G401.6 (cell line): ENCODE data around the gene PIK3R3.
A peak's percentile ranks its signal among the peaks of the same experiment; 100 is the strongest.
"Not testable (repeated sequence)": the region's sequence is repeated elsewhere in the genome, so short reads cannot be mapped to it uniquely, and the experiment has no call there.

Experiments
- FAIRE-seq: peaks from 2 replicates; lab custom pipeline; 2012; peaks lifted over from hg19 to GRCh38; lab: Jason Lieb, UNC

The PIK3R3 gene

DNA sequence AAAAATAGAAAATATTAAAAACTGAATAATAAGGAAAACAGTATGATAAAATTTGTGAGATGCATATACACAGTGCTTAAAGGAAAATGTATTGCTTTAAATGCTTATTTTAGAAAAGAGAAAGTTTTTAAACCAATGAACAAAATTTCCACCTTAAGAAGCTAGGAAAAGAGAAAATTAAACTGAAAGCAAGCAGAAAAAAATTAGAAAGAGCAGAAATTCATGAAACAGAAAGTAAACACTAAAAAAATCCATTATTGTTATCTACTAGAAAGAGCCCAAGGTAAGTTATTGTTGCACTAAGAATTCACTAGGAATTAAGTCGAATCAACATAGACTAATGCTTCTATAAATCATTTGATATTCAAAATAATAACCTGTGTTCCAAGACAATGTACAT, 67.7 kb downstream of the PIK3R3 start:
- FAIRE-seq: peak; percentile 69

DNA sequence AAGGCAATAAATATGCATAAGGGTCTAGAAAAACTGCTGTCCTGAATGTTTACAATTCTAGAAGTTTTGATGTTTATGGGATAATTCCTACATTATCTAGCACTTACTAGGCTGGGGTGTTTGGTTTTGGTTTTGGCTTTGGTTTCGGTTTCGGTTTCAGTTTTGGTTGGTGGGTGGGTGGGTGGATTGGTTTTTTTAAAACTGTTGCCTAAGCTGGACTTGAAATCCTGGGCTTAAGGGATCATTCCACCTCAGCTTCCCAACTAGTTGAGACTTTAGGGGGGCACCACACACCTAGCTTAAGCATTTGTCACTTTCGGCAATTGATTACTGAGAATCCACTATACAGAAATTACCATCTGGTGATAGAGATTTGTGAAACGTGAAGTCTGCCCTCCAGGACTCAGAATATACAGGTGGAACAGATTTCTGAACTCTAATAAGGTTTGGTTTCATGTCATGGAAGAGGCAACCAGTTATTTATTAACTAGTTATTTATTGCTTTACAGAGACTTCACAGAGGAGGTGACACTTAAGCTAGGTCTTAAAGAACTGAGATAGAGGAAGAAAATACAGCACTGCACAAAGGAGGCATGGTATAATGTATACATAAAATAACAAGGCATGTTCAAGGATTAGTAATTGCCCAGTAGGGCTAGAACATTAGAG, 69.6 kb downstream of the PIK3R3 start:
- no peak for FAIRE-seq

DNA sequence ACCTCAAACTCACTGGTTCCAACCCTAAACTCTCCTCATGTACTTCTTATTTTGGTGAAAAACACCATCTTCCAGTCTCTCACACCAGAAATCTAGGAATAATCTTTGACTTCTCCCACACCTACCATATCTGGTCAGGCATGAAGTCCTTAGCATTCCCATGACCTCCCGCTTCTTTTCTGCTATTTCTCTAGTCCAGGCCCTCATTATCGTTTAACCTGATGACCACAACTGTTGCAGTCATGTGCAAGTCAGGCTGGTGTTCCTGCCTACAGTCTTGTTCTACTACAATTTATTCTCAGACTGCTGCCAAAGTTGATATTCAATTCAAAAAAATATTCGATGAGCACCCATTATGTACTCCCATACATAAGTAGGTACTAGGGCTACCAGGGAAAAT, 71.3 kb downstream of the PIK3R3 start:
- no peak for FAIRE-seq

DNA sequence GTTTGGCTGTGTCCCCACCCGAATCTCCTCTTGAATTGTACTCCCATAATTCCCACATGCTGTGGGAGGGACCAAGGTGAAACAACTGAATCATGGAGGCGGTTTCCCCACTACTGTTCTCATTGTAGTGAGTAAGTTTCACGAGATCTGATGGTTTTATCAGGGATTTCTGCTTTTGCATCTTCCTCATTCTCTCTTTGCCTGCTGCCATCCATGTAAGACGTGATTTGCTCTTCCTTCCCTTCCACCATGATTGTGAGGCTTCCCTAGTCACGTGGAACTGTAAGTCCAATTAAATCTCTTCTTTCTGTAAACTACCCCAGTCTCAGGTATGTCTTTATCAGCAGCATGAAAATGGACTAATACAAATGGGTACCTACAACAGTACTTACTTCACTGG, 73.5 kb downstream of the PIK3R3 start:
- FAIRE-seq: no peak

DNA sequence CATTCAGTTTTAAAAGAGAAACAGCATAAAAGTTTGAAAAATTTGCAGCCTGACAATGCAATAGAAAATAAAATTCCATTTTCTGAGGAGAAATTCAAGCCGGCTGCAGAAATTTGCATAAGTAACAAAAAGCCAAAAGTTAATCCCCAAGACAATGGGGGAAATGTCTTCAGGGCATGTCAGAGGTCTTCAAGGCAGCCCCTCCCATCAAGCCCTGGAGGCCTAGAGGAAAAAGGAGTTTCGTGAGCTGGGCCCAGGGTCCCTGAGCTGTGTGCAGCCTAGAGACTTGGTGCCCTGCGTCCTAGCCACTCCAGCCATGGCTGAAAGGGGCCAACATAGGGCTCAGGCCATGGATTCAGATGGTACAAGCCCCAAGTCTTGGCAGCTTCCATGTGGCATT, 74.6 kb downstream of the PIK3R3 start:
- FAIRE-seq: no peak

DNA sequence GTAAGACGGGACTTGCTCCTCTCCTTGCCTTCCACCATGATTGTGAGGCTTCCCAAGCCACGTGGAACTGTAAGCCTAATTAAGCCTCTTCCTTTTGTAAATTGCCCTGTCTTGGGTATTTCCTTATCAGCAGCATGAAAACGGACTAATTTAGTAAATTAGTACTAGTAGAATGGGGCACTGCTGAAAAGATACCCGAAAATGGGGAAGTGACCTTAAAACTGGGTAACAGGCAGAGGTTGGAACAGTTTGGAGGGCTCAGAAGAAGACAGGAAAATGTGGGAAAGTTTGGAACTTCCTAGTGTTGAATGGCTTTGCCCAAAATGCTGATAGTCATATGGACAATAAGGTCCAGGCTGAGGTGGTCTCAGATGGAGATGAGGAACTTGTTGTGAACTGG, 75.2 kb downstream of the PIK3R3 start:
- not testable (repeated sequence) for FAIRE-seq

DNA sequence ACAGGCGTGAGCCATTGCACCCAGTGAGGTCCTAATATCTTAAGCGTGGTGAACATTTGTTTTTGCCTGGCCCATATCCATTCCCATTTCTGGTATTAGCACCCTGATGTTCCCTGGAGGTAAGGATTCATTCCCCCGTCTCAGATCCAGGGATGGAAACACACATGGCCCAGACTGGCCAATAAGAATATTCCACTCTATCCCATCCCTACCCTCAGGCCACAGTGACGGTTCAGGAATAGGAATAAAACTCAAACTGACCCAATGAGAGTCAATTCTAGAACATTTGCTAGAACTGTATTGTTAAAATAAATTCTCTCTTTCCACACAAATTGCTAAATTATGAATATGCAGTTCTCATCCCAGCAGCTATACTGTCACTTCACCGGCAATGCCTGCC, 76.1 kb downstream of the PIK3R3 start:
- no peak for FAIRE-seq

DNA sequence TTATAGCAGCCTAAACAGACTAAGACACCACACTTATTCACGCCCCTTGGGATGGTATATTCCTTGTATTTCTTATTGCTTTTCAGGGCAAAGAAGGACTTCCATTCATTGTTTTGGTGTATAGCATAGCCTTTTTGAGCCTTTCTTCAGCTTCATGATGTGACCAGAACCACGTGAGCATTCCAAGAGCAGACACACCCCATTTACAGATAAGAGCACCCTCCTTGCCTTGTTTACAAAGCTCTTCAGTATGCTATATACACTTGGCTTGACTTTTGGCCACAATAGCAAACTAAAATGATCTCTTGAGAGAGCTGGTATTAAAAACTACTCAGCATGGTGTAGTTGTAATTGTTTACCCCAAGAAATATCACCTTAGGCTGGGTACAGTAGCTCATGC, 78.7 kb downstream of the PIK3R3 start:
- no peak for FAIRE-seq

DNA sequence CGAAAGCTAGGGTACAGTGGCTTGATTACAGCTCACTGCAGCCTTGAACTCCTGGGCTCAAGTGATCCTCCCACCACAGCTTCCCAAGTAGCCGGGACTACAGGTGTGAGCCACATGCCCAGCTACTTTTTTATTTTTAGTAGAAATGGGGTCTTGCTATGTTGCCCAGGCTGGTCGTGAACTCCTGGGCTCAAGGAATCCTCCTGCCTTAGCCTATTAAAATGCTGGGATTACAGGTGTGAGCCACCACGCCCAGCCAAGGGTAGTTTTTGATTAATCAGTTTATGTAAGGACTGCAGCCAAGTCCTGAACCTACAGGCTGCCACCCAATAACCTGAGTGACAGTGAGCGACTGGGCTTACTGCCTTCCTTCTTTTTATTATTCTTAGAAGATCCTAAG, 88.3 kb downstream of the PIK3R3 start:
- FAIRE-seq: no peak

DNA sequence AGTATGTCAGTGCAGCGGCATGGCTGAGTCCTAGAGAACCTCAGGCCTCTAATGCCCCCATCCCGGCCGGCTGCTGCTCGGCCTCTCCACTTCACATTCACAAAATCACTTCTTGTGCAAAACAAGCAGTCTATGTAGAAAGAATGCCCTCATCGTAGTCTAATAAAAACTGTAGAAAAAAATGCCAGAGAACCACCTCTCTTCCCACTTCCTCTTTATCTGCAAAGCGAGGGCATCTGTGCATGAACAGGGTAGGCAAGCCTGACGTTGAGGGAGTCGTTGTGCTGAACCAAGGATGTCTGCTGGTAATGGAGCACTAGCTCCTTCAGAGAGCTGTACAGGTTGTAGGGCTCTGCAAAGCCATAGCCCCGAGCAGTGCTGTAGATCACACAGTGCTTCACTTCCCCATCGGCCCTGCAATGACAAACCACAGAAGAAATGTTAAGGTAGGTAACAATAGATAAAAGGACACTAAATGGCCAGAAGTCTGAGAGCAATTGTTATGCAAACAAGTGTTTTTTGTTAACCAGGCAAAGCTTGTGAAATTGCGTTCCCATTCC, 88.9 kb downstream of the PIK3R3 start:
- no peak for FAIRE-seq

DNA sequence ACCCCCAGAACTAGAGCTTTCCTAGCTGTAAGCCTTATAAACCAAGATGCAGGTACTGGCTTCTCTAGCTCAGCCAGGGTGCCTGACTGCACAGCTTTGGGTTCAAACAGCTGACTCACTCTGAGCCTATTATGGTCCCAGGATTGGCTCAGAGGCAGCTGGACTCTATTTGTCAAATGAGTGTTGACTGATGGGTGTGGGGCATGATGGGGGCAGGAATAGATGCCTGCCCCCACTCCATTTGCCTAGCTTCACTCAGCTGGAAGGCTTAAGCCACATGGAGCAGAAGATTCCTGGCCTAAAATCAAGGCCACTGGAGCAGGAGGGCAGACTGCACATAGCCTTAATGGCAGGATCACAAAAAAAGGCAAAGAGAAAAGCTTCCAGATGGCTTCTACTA, 90.5 kb downstream of the PIK3R3 start:
- FAIRE-seq: no peak

DNA sequence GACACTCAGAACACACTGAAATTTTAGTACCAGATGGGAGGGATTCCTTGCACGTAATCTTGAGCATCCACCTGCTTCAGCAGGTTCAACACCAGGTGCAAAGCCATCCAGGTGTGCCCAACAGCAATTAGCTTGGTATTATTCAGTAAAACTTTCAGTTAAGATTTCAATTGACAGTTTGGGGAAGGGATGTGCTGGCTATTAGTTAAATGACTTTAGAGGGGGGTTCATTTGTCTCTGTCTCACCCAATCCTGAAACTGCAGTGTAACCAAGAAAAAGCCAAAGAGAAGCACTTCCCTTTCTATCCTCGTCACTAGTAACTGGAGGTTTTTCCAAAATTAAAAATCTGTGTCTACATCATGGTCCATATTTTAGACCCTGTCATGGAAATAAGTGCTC, 90.9 kb downstream of the PIK3R3 start:
- FAIRE-seq: no peak

DNA sequence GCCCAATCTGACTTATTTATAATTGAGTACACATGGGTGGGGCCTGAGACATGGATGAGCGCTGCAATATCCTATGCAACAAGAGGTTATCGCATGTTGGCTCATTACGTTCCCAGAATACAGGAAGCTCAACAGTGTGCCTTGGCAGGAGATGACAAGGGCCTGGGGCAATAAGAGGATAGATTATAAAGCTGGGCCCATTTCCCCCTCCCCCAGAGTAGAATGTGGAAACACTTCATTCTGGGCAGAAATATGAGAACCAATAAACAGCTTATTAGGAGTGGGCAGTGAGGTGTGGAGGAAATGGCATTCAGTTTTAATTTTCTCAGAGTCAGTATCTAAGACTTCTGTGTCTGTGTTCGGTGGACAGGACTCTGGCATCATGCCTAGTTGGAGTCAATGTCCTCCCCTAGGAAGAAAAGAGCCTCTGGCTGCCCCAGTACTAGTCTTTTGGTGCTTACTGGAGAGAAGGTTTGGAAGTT, 92.8 kb downstream of the PIK3R3 start:
- no peak for FAIRE-seq

DNA sequence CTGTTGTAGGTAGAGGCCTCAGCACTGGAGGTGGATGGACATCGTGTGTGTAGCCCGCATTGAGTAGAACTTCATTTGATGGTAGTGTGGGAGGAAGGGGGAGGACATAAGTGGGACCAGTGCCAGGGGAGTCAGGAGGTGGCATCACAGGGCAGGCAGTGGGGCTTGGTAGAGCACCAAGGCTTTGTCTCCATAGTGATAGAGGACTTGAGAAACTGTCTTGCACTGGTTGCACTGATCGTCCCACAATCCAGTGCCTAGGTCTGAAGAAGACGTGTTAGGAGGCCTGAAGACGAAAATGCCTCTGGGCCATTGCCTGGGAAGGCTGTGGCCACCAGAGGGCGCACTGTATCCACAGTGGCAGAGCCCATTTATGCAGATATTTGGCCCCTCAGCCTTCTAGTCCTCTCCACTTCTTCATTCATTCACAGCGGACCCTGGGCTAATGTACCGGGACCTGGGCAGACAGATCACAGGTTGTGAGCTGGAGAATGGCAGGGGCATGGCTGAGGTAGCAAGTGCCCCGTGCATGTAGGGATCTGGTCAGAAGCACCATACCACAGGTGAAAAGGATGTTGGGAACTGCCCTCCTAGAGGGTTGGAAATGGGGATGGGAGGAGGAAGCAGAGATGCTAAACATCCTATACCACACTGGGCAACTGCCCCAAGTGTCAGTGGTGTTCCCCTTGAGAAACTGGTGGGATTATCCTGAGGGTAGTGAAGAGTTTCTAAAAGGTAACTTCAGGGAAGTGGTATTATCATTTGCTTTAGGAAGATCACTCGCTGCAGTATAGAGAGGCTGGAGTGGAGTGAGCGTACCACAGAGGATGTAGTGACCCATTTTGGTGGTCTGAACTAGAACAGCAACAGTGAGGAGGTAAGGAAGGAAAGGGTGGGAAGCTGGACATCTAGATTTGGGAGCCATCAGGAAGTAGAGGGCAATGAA, 95.3 kb downstream of the PIK3R3 start:
- no peak for FAIRE-seq

DNA sequence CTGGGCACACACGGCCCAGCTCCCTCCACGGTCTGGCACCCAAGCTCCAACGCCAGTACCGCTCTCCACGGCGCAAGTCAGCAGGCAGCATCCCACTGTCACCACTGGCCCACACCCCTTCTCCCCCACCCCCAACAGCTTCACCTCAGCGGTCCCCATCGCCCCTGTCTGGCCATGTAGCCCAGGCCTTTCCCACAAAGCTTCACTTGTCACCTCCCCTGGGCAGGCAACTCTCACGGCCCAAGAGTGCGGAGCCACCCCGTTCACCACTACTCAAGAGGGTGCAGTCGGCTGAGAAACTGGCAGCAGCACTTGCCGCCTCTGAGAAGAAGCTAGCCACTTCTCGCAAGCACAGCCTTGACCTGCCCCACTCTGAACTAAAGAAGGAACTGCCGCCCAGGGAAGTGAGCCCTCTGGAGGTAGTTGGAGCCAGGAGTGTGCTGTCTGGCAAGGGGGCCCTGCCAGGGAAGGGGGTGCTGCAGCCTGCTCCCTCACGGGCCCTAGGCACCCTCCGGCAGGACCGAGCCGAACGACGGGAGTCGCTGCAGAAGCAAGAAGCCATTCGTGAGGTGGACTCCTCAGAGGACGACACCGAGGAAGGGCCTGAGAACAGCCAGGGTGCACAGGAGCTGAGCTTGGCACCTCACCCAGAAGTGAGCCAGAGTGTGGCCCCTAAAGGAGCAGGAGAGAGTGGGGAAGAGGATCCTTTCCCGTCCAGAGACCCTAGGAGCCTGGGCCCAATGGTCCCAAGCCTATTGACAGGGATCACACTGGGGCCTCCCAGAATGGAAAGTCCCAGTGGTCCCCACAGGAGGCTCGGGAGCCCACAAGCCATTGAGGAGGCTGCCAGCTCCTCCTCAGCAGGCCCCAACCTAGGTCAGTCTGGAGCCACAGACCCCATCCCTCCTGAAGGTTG, 97.6 kb downstream of the PIK3R3 start:
- FAIRE-seq: no peak

DNA sequence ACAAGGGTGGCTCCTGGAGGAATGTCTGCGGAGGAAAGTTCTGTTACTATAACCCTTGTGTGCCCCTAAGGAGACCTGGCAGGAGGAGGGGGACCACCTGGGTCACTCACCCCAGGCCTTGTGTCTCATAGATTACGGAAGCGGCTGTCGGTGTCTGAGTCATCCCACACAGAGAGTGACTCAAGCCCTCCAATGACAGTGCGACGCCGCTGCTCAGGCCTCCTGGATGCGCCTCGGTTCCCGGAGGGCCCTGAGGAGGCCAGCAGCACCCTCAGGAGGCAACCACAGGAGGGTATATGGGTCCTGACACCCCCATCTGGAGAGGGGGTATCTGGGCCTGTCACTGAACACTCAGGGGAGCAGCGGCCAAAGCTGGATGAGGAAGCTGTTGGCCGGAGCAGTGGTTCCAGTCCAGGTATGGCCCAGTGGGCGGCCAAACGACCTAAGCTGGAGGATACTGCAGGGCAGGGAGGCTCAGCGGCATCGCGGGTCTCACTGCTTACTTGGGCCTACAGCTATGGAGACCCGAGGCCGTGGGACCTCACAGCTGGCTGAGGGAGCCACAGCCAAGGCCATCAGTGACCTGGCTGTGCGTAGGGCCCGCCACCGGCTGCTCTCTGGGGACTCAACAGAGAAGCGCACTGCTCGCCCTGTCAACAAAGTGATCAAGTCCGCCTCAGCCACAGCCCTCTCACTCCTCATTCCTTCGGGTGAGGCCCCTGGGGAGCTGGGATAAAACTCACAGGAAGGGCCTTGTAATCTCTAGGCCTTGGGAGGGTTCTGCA, 101.4 kb downstream of the PIK3R3 start:
- no peak for FAIRE-seq

DNA sequence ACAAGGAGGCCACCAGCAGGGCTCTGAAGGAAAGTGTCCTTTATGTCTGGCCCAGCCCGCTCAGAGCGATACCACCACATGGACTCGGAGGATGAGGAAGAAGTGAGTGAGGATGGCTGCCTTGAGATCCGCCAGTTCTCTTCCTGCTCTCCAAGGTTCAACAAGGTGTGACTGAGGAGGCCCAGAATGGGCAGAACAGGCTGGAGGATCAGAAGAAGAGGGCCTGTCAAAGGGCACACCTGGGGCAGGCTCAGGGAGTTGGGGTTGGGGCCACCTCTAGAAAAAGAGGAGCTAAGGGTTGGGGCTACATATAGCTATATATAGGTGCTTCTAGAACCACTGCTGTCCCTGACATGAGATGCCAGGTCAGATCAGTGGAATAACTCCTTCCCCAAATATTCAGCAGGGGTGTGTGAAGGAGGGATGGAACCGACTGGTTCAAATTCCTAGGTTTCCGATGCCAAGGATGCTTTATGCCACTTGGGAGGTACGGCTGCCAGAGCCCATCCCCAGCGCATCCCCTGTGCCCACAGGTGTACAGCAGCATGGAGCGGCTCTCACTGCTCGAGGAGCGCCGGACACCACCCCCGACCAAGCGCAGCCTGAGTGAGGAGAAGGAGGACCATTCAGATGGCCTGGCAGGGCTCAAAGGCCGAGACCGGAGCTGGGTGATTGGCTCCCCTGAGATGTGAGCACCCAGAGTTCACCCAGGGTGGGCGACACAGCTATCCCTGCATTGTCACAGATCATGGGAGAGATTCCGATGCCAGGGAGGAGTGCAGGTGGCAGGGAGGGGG, 102.2 kb downstream of the PIK3R3 start:
- FAIRE-seq: no peak

DNA sequence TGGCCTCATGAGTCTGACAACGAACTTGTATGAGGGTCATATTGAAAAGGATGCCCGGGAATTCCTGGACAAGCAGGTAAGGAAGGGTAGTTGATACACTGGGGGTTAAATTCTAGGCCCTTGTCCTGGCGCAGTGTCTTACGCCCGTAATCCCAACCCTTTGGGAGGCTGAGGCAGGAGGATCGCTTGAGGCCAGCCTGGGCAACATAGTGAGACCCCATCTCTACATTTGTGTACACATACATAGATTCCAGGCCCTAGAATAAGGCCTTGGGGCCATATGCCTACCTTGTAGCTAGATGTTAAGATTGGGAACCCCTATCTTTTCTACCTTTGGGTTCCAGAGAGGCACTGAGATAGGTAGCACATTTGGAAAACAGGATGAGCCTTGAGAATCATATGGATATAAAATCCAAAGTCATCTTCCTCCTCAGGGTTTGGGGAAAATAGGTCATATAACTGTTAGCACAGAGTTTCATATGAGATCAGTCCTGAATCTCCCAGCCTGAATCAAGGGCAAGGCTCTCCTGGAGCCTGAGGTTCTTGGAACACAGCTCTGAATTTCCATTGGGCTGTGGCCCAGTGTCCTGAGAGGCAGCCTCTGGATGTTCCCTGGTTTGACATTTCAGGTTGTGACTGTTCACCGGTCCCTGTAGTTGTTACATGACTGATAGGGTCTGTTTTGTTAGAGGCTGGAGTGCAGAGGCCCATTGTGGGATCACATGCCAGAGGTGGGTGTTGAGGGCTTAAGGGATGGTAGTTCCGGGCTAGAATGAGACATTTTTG, 104.4 kb downstream of the PIK3R3 start:
- FAIRE-seq: no peak

DNA sequence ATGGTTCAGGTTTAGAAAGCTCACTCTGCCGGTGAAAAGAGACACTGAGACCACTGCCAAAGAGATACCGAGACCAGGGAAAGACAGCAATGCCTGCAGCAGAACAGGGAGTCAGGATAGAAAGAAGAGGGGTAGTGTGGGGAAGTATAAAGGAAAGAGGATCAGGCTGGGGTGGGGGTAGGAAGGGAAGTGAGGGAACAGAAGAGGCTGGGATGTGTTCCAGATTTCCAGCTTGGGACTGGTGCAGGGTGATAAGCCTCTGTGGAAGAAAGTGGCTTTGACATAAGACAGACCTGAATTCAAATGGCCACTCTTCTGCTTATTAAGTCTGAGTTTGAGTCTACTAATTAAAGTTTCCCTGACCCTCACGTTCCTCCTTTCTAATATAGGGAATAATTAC, 105.9 kb downstream of the PIK3R3 start:
- no peak for FAIRE-seq
